PC-3 (cell line): ENCODE data around the gene VPS26B.

Source experiments
- CTCF ChIP-seq: fragments of 300-600 bp; sonication (generic); conservative IDR thresholded peaks from 2 replicates; pipeline ENCODE4 v1.5.1; 2017; ENCODE audit warnings: antibody characterized with exemption, low read depth, mild to moderate bottlenecking, low read length
- EZH2 ChIP-seq: fragments of 300-600 bp; sonication (generic); IDR thresholded peaks from one replicate; pipeline ENCODE4 v1.6.1; 2017; ENCODE audit warnings: antibody characterized with exemption, mild to moderate bottlenecking, low read length; ENCODE audit not compliant: unreplicated experiment
- EZH2phosphoT487 ChIP-seq: fragments of 300-600 bp; sonication (generic); IDR thresholded peaks from 2 replicates; pipeline ENCODE4 v1.6.1; 2018; ENCODE audit warnings: mild to moderate bottlenecking, antibody characterized with exemption, low read length, borderline replicate concordance

- no peak for TF ChIP-seq EZH2
- TF ChIP-seq CTCF = no peak
- TF ChIP-seq EZH2phosphoT487 = no peak
These were observed 25.8 kb downstream of the VPS26B start for GRCh38 chr11:134250246-134250645.
